Activated naive CD4-positive, alpha-beta T cell treated with anti-CD3 and anti-CD28 coated beads for 36 hours (primary cell): ENCODE results near the gene TUBB2B. TPM values are rescaled to one million over a fixed set of nuclear protein-coding genes. Genes with fewer than 3 reads are reported as not detected.
"Not testable (repeated sequence)": the region's sequence is repeated elsewhere in the genome, so short reads cannot be mapped to it uniquely, and the experiment has no call there.

Experiments used
- CTCF ChIA-PET: fragments of 350-600 bp; sonication (Branson Sonifier 250); formaldehyde crosslinking; loops from one replicate; lab custom pipeline; 2021; ENCODE audit warnings: antibody characterized with exemption; lab: Charles Lee
- DNase-seq: peaks from one replicate; pipeline ENCODE4 v3.0.0-alpha.2; 2020
- H3K27ac Mint-ChIP-seq: one replicate; pipeline ENCODE4 v1.8.0; 2021; ENCODE audit warnings: mild to moderate bottlenecking, mixed read lengths
- H3K27me3 Mint-ChIP-seq: one replicate; pipeline ENCODE4 v1.8.0; 2021; ENCODE audit warnings: low read depth, mixed read lengths
- H3K36me3 Mint-ChIP-seq: one replicate; pipeline ENCODE4 v1.8.0; 2021; ENCODE audit warnings: low read depth, mixed read lengths
- H3K4me1 Mint-ChIP-seq: one replicate; pipeline ENCODE4 v1.8.0; 2021; ENCODE audit warnings: low read depth, mixed read lengths
- H3K4me3 Mint-ChIP-seq: one replicate; pipeline ENCODE4 v1.8.0; 2021; ENCODE audit warnings: mild to moderate bottlenecking, moderate library complexity, mixed read lengths
- H3K9me3 Mint-ChIP-seq: one replicate; pipeline ENCODE4 v1.8.0; 2021; ENCODE audit warnings: mixed read lengths
- intact Hi-C: fragments of 100-400 bp; cut with micrococcal nuclease; formaldehyde crosslinking; loops from one replicate; pipeline ENCODE4 v1.15.1; 2023
- total RNA-seq, 2 experiments: library from RNA; stranded (reverse); gene quantifications; one replicate each; pipeline ENCODE4 v1.2.3, GENCODE V29; 2021

Gene TUBB2B
- total RNA-seq, 2 experiments from 2014 or later: 0.12 TPM; not detected in 1

GRCh38 chr6:3253597-3253961 lies 26.1 kb upstream of the TUBB2B start:
- DNase-seq: no peak
- H3K4me3 Mint-ChIP-seq: no peak overlapping the region
- intact Hi-C loops: no loop called here
- H3K27me3 Mint-ChIP-seq: peaks cover 10% of the 10 kb centered on the region
- CTCF ChIA-PET: interaction anchor here (1.1 to 4.2 kb wide), 4 partner anchors 8 to 129 kb away, joined by 3 to 40 read pairs (median 4); no protein-coding TSS in a partner anchor
- H3K27ac Mint-ChIP-seq: no peak overlapping the region
- H3K4me1 Mint-ChIP-seq: peaks cover 5% of the 10 kb centered on the region
- H3K9me3 Mint-ChIP-seq: peaks cover 2% of the 10 kb centered on the region
- no peaks in the 10 kb centered on the region for H3K36me3 Mint-ChIP-seq

GRCh38 chr6:3252861-3253596 lies 25.6 kb upstream of the TUBB2B start:
- CTCF ChIA-PET: interaction anchor here (1.0 to 4.2 kb wide), 8 partner anchors 8 to 130 kb away, joined by 3 to 40 read pairs (median 16); no protein-coding TSS in a partner anchor
- Mint-ChIP-seq H3K9me3 (peaks cover 2% of the 10 kb centered on the region), H3K27me3 (peaks cover 13% of the 10 kb centered on the region), H3K4me1 (peaks cover 5% of the 10 kb centered on the region), H3K27ac (no peak overlapping the region), H3K36me3 (no peaks in the 10 kb centered on the region), H3K4me3 (no peak overlapping the region)
- intact Hi-C loops: no loop called here
- no peak for DNase-seq

GRCh38 chr6:3252369-3252768 lies 24.9 kb upstream of the TUBB2B start:
- no peaks in the 10 kb centered on the region for H3K36me3 Mint-ChIP-seq
- intact Hi-C loops: no loop called here

GRCh38 chr6:3251462-3252314 lies 24.2 kb upstream of the TUBB2B start:
- no peak overlapping the region for H3K27ac Mint-ChIP-seq
- CTCF ChIA-PET: interaction anchor here (0.6 to 4.2 kb wide), 32 partner anchors 10 to 585 kb away, joined by 3 to 40 read pairs (median 6); no protein-coding TSS in a partner anchor
- H3K4me3 Mint-ChIP-seq: no peak overlapping the region
- H3K4me1 Mint-ChIP-seq: peaks cover 5% of the 10 kb centered on the region
- peaks cover 2% of the 10 kb centered on the region for H3K9me3 Mint-ChIP-seq
- peaks cover 15% of the 10 kb centered on the region for H3K27me3 Mint-ChIP-seq
- no peaks in the 10 kb centered on the region for H3K36me3 Mint-ChIP-seq
- DNase-seq: peak; percentile 88
- intact Hi-C loops: loop anchor here (1.0 kb wide), 2 partner anchors 42 to 125 kb away; no protein-coding TSS in a partner anchor

More at GRCh38 chr6:3252369-3252768, 24.9 kb upstream of the TUBB2B start:
- H3K9me3 Mint-ChIP-seq: peaks cover 2% of the 10 kb centered on the region
- H3K27me3 Mint-ChIP-seq: peaks cover 15% of the 10 kb centered on the region
- no peak overlapping the region for H3K27ac Mint-ChIP-seq
- no peak for DNase-seq
- H3K4me3 Mint-ChIP-seq: no peak overlapping the region
- CTCF ChIA-PET: interaction anchor here (0.6 to 4.2 kb wide), 19 partner anchors 9 to 586 kb away, joined by 3 to 40 read pairs (median 6); no protein-coding TSS in a partner anchor
- peaks cover 5% of the 10 kb centered on the region for H3K4me1 Mint-ChIP-seq

GRCh38 chr6:3250231-3250675 lies 22.8 kb upstream of the TUBB2B start:
- Mint-ChIP-seq H3K4me3 (no peak overlapping the region), H3K4me1 (peaks cover 5% of the 10 kb centered on the region), H3K36me3 (no peaks in the 10 kb centered on the region), H3K9me3 (peaks cover 2% of the 10 kb centered on the region), H3K27ac (no peak overlapping the region), H3K27me3 (peaks cover 18% of the 10 kb centered on the region)
- DNase-seq: no peak
- CTCF ChIA-PET: interaction anchor here (1.1 to 4.2 kb wide), 10 partner anchors 11 to 149 kb away, joined by 3 to 40 read pairs (median 6); no protein-coding TSS in a partner anchor
- intact Hi-C loops: no loop called here

GRCh38 chr6:3249821-3250220 lies 22.4 kb upstream of the TUBB2B start:
- no peaks in the 10 kb centered on the region for H3K36me3 Mint-ChIP-seq
- no peak overlapping the region for H3K27ac Mint-ChIP-seq
- H3K9me3 Mint-ChIP-seq: peaks cover 2% of the 10 kb centered on the region
- CTCF ChIA-PET: interaction anchor here (1.4 to 4.2 kb wide), 5 partner anchors 12 to 142 kb away, joined by 6 to 40 read pairs (median 10); no protein-coding TSS in a partner anchor
- no peak for DNase-seq
- peaks cover 19% of the 10 kb centered on the region for H3K27me3 Mint-ChIP-seq
- H3K4me3 Mint-ChIP-seq: no peak overlapping the region
- H3K4me1 Mint-ChIP-seq: peaks cover 5% of the 10 kb centered on the region
- intact Hi-C loops: no loop called here

GRCh38 chr6:3247255-3248146 lies 20.0 kb upstream of the TUBB2B start:
- CTCF ChIA-PET: interaction anchor here (0.6 to 1.7 kb wide), 8 partner anchors 9 to 257 kb away, joined by 3 to 6 read pairs (median 4); no protein-coding TSS in a partner anchor
- Mint-ChIP-seq H3K36me3 (no peaks in the 10 kb centered on the region), H3K4me1 (peaks cover 5% of the 10 kb centered on the region), H3K27ac (no peak overlapping the region), H3K27me3 (peaks cover 24% of the 10 kb centered on the region), H3K4me3 (no peak overlapping the region), H3K9me3 (no peaks in the 10 kb centered on the region)
- no peak for DNase-seq
- intact Hi-C loops: no loop called here

GRCh38 chr6:3245216-3245615 lies 17.8 kb upstream of the TUBB2B start:
- Mint-ChIP-seq H3K4me1 (no peaks in the 10 kb centered on the region), H3K27me3 (peaks cover 22% of the 10 kb centered on the region), H3K36me3 (no peaks in the 10 kb centered on the region), H3K9me3 (no peaks in the 10 kb centered on the region), H3K4me3 (no peak overlapping the region), H3K27ac (no peak overlapping the region)
- CTCF ChIA-PET: interaction anchor here (0.7 to 0.8 kb wide), 2 partner anchors 16 to 186 kb away, joined by 3 read pairs; no protein-coding TSS in a partner anchor
- no peak for DNase-seq
- intact Hi-C loops: no loop called here

- H3K4me3 Mint-ChIP-seq, H3K27ac Mint-ChIP-seq, intact Hi-C loops, H3K36me3 Mint-ChIP-seq, H3K9me3 Mint-ChIP-seq, H3K4me1 Mint-ChIP-seq, DNase-seq: not testable (repeated sequence)
- H3K27me3 Mint-ChIP-seq: peaks cover 24% of the 10 kb centered on the region
- CTCF ChIA-PET: interaction anchor here (0.7 to 0.8 kb wide), 2 partner anchors 15 to 187 kb away, joined by 3 read pairs; no protein-coding TSS in a partner anchor
Measured at GRCh38 chr6:3244832-3245161, 17.3 kb upstream of the TUBB2B start.

- no peak for DNase-seq
- Mint-ChIP-seq H3K4me1 (no peaks in the 10 kb centered on the region), H3K4me3 (no peak overlapping the region), H3K27me3 (peaks cover 21% of the 10 kb centered on the region), H3K27ac (no peak overlapping the region), H3K36me3 (no peaks in the 10 kb centered on the region), H3K9me3 (no peaks in the 10 kb centered on the region)
- CTCF ChIA-PET: interaction anchor here (0.7 to 1.1 kb wide), 3 partner anchors 15 to 187 kb away, joined by 3 read pairs; no protein-coding TSS in a partner anchor
- intact Hi-C loops: no loop called here
Measured at GRCh38 chr6:3244003-3244831, 16.8 kb upstream of the TUBB2B start.

- Mint-ChIP-seq H3K27me3 (peaks cover 24% of the 10 kb centered on the region), H3K4me3 (no peak overlapping the region), H3K36me3 (no peaks in the 10 kb centered on the region), H3K9me3 (no peaks in the 10 kb centered on the region), H3K4me1 (no peaks in the 10 kb centered on the region), H3K27ac (no peak overlapping the region)
- intact Hi-C loops: no loop called here
- CTCF ChIA-PET: no interaction called here
- DNase-seq: no peak
Measured at GRCh38 chr6:3242768-3243167, 15.3 kb upstream of the TUBB2B start.
